GM21723 (cell line): ENCODE results near the gene MRPL18.
"Not testable (repeated sequence)": the region's sequence is repeated elsewhere in the genome, so short reads cannot be mapped to it uniquely, and the experiment has no call there.

Experiments
- ATAC-seq: cut with Tn5 transposase; IDR thresholded peaks from one replicate; pipeline ENCODE4 v1.9.1; 2021; ENCODE audit warnings: mild to moderate bottlenecking, moderate library complexity; ENCODE audit not compliant: unreplicated experiment

The MRPL18 gene

GRCh38 chr6:159815410-159815809, 25.1 kb downstream of the MRPL18 start:
- no peak for ATAC-seq

- ATAC-seq = not testable (repeated sequence)
These were observed 26.5 kb downstream of the MRPL18 start for GRCh38 chr6:159816775-159817174.

- ATAC-seq = no peak
These were observed 27.9 kb downstream of the MRPL18 start for GRCh38 chr6:159817951-159818739.

DNA sequence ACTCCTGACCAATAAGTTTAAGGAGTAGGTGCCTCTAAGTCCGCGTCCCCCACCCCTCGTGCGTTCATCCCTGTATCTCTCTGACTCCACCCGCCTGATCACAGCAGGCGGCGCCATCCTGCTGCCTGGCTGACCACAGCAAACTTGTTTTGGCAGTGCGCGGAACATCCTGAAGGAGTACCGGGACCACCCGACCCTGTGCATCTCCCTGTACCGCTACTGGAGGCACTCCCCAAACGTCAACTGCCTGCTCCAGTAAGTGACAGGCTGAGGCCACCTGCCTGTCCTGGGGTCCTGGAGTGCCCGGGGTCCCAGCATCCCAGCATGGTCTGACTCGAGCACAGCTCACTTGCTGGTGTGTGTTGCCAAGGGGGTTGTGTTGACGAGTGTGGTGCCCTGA, 28.8 kb downstream of the MRPL18 start:
- no peak for ATAC-seq

GRCh38 chr6:159819932-159820640, 29.8 kb downstream of the MRPL18 start:
- peak; percentile 63 for ATAC-seq

DNA sequence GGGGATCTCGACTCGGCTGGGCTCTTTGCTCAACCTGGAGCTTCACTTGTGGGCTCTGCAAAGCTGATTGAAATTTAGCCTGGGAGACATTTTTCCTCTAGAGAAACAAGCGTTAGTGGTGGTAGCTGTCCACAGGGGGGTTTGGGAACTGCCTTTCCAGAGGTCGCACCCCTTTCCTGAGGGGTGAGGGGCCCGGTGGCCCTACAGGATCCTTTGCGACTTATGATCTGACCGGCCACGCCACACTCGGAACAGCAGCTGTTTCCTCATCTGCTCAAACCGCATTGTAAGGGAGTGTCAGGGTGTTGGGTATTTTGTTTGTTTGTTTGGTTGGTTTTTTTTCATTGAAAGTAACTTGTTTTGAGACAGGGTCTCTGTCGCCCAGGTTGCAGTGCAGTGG, 30.9 kb downstream of the MRPL18 start:
- no peak for ATAC-seq

DNA sequence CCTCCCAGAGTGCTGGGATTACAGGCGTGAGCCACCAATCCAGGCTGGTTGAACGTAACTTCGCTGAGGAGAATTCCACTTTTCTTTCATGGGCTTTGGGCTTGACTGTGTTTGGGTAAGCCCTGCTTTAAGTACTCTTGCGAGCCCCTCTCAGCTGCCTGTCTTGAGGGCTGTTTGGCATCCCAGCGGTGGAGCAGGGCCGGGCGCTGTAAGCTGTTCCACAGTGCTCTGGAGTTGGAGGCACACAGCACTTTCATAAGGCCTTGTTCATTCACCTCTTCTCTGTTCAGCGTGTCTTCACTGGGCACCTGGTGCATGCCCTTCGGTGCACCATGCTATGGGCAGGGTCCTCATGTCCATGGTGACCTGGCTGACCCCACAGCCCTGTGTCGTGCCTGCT, 31.5 kb downstream of the MRPL18 start:
- ATAC-seq = no peak

GRCh38 chr6:159823953-159824352, 33.7 kb downstream of the MRPL18 start:
- ATAC-seq = no peak

DNA sequence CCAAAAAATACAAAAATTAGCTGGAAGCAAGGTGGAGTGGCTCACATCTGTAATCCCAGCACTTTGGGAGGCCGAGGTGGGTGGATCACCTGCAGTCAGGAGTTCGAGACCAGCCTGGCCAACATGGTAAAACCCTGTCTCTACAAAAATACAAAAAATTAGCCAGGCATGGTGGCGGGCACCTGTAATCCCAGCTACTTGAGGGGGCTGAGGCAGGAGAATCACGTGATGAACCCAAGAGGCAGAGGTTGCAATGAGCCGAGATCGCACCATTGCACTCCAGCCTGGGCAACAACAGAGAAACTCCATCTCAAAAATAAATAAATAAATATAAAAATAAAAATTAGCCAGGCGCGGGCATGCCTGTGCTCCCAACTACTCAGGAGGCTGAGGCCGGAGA, 34.4 kb downstream of the MRPL18 start:
- ATAC-seq = not testable (repeated sequence)

DNA sequence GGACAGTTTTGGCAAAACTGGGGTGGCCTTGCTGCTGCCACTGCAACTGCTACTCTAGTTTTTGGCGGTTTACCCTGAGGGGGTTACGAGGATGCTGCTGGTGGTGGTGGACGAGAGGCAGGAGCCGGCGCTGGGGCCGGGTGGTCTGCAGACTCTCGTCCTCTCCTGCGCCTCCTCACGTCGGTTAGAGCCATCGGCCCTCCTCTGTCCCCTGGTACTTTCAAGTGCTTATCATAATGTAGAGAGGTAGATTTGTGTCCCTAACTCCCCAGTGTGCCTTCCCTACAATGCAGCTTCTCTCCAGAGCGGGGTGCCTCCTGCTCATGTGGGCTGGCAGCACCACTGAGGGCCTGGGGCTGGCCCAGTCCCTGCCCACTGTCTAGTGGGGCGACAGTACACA, 35.7 kb downstream of the MRPL18 start:
- ATAC-seq = no peak

DNA sequence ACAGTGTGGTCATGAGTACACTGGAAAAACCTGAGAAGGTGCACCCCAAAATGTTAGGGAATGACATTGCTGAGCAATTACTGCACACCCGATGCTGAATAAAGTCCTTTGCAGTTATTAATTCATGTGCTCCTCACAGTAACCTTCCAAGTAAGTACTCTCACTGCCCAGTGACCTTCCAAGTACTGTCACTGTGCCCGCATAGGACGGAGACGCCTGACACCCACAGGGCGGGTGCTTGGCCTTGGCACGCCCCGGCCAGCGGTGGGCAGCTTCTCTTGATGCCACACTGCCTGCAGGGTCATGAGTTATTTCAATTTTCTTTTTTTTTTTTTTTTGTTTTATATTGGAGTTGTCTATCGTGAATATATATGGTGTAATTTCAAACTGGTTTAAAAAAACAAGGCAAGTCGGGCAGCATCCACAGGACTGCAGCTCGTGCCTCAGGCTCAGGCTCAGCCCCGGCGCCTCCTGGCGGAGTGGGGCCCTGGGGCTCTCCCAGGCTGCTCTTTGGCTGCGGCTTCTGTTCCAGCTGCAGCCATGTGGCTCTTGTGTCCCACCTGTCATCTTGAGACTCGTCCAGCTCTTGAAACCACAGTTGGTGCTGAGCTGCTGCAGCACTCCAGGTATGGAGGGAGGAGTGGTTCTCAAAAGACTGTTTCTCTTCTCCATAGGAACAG, 36.8 kb downstream of the MRPL18 start:
- ATAC-seq = no peak

- ATAC-seq = no peak
These were observed 37.8 kb downstream of the MRPL18 start for GRCh38 chr6:159828074-159828473.

DNA sequence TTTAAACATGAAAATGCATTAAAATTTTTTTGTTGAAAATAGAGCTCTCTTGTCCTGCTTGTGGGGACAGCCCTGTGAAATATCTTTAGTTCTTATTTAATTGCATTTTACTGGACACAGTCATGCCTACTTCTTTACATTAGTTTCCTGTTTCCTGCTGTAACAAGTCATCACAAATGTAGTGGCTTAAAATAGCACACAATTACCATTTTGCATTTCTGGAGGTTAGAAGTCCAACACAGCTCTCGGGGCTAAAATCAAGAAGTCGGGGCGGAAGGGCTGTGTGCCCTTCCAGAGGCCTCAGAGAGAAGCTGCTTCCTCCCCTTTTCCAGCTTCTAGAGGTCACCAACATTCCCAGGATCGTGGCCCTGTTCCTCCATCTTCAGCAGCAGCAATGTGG, 39.3 kb downstream of the MRPL18 start:
- ATAC-seq = peak; percentile 77

GRCh38 chr6:159830501-159831372, 40.5 kb downstream of the MRPL18 start:
- no peak for ATAC-seq

DNA sequence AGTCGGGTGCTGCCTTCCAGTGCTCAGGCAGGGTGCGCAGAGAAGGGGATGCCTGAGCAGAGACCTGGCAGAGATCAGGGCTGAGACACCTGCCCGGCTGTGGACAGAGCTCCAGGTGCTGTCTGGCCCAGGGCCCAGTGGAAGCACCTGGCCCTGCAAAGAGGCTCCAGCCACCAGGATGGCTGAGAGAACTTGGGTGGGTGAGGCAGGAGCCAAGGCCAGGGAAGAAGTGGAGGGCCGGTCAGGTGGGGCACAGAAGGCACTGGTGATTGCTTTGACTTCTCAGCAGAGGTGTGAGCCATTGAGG, 41.1 kb downstream of the MRPL18 start:
- no peak for ATAC-seq

GRCh38 chr6:159832946-159833345, 42.7 kb downstream of the MRPL18 start:
- no peak for ATAC-seq

DNA sequence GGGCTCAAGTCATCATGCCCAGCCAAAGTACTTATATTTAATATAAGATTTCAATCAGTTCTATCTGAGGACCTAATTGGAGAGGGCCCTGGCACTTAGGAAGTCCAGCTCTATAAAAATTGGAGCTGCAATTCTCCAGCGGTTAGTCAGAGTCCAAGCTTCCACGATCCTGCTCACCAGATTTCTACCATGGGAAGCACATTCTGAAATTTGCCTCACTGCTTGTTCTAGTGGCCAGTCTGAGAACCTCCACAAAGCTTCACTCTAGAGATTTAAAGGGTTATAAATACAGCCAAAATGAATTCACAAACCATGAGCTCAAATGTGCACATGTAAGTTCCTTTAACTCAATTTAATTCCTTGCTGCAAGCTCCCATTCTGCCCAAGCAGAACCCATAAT, 43.3 kb downstream of the MRPL18 start:
- no peak for ATAC-seq

GRCh38 chr6:159833997-159834603, 43.8 kb downstream of the MRPL18 start:
- ATAC-seq = no peak

GRCh38 chr6:159836718-159837490, 46.6 kb downstream of the MRPL18 start:
- ATAC-seq = no peak

DNA sequence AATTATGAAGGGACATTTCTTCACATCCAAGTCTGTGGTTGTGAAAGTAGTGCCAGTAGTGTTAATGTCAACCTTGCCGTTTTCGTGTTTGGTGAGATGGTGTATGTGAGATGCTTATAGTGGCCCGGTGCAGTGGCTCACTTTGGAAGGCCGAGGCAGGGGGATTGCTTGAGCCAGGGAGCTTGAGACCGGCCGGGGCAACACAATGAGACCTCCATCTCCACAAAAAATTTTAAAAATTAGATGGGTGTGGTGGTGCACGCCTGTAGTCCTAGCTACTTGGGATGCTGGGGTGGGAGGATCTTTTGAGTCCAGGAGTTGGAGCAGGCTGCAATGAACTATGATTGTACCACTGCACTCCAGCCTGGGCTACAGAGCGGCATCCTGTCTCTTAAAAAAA, 47.2 kb downstream of the MRPL18 start:
- no peak for ATAC-seq
